ENCODE data around the gene CLASP1. TPM values are rescaled to one million over a fixed set of nuclear protein-coding genes. Genes with fewer than 3 reads are reported as not detected.

Gene CLASP1
- total RNA-seq, 1 donor from 2014 or later: 163 TPM

DNA sequence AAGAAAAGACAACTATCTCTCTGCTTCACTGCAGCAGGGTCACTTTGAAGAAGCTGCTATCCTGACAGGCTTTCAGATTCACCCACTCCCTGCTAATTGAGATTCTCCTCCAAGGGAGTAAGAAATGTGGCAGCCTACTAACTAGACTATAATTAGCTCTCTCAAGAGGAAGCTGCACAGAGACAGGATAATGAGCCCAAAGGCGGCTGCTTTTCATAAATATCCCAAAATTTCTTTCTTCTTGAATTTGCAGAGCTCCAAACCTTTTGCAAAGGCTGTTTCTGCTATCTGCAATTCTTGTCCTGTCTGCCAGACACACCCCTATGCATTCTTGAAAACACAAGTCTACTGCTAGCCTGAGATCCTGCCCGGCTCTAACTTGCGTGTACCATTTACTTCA, 172.6 kb downstream of the CLASP1 start:
- TF ChIP-seq, protein P1, sequence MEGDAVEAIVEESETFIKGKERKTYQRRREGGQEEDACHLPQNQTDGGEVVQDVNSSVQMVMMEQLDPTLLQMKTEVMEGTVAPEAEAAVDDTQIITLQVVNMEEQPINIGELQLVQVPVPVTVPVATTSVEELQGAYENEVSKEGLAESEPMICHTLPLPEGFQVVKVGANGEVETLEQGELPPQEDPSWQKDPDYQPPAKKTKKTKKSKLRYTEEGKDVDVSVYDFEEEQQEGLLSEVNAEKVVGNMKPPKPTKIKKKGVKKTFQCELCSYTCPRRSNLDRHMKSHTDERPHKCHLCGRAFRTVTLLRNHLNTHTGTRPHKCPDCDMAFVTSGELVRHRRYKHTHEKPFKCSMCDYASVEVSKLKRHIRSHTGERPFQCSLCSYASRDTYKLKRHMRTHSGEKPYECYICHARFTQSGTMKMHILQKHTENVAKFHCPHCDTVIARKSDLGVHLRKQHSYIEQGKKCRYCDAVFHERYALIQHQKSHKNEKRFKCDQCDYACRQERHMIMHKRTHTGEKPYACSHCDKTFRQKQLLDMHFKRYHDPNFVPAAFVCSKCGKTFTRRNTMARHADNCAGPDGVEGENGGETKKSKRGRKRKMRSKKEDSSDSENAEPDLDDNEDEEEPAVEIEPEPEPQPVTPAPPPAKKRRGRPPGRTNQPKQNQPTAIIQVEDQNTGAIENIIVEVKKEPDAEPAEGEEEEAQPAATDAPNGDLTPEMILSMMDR (IDR thresholded peaks at IDR 0.05; ENCODE audit: partially characterized antibody, unreplicated experiment): no peak
- no peak for DNase-seq
- peak overlapping the region; percentile 40 for H3K27ac Mint-ChIP-seq (ENCODE audit: unreplicated experiment)
- H3K4me1 Mint-ChIP-seq (ENCODE audit: low read depth, unreplicated experiment): peaks cover 43% of the 10 kb centered on the region
- no peaks in the 10 kb centered on the region for H3K36me3 Mint-ChIP-seq (ENCODE audit: unreplicated experiment)
- peaks cover 4% of the 10 kb centered on the region for H3K27me3 Mint-ChIP-seq (ENCODE audit: unreplicated experiment)
- peaks cover 4% of the 10 kb centered on the region for H3K9me3 Mint-ChIP-seq (ENCODE audit: unreplicated experiment)
- H3K4me3 Mint-ChIP-seq (ENCODE audit: unreplicated experiment): no peak overlapping the region

DNA sequence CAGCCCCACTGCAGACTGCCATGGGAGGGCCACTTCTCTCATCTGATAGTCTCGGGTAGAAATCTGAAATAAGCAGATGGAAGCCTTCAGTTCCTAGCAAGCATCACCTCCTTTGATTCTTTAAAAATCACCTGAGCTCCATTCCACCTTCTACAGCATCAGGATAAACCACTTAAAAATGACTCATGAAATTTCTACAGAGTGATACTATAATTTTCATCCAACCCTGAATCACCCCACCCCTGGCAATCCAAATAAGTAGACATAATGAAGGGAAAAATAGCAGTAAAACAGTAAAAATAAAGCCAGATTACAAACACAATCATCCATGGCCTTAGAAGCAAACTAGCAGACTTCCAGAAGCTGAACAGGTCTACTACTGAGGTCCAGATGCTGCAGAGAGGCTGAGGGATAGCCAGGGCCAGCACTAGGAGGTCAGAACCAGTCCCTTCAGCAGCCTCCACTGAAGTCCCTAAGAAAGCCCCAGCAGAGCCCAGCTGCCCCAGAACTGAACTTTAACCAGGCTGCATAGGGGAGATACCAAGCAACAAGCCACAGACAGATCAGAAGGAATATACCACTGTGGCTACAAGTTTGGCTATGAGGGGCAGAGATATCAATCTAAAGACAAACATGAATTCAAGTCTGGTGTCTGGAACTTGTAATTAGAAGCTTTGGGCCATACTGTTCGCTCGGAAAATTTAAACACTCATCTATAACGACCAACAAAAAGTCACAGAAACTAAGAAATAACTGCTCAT, 173.3 kb downstream of the CLASP1 start:
- DNase-seq: no peak
- peak overlapping the region; percentile 55 for H3K27ac Mint-ChIP-seq (ENCODE audit: unreplicated experiment)
- TF ChIP-seq, protein P1 (IDR thresholded peaks at IDR 0.05; ENCODE audit: partially characterized antibody, unreplicated experiment): no peak
- H3K36me3 Mint-ChIP-seq (ENCODE audit: unreplicated experiment): no peaks in the 10 kb centered on the region
- H3K9me3 Mint-ChIP-seq (ENCODE audit: unreplicated experiment): peaks cover 4% of the 10 kb centered on the region
- H3K4me1 Mint-ChIP-seq (ENCODE audit: low read depth, unreplicated experiment): peaks cover 47% of the 10 kb centered on the region
- H3K4me3 Mint-ChIP-seq (ENCODE audit: unreplicated experiment): no peak overlapping the region
- H3K27me3 Mint-ChIP-seq (ENCODE audit: unreplicated experiment): peaks cover 4% of the 10 kb centered on the region

DNA sequence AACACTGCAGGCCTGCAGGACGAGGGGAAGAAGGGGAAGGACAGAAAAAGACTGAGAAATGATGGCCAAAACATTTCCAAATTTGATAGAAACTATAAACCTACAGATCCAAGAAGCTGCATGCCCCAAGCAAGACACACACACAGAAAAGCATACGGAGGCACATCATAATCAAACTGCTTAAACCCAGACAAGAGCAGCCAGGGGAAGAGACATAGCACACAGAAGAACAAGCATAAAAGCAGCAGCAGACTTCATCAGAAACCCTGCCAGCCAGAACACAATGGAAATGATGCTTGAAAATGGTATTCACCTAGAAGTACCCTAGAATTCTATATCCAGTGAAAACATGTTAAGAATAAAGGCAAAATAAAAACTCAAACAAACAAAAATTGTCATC, 175.8 kb downstream of the CLASP1 start:
- H3K27me3 Mint-ChIP-seq (ENCODE audit: unreplicated experiment): peaks cover 6% of the 10 kb centered on the region
- no peaks in the 10 kb centered on the region for H3K9me3 Mint-ChIP-seq (ENCODE audit: unreplicated experiment)
- peaks cover 38% of the 10 kb centered on the region for H3K4me1 Mint-ChIP-seq (ENCODE audit: low read depth, unreplicated experiment)
- TF ChIP-seq, protein P1 (IDR thresholded peaks at IDR 0.05; ENCODE audit: partially characterized antibody, unreplicated experiment): no peak
- H3K27ac Mint-ChIP-seq (ENCODE audit: unreplicated experiment): peak overlapping the region; percentile 10
- no peak overlapping the region for H3K4me3 Mint-ChIP-seq (ENCODE audit: unreplicated experiment)
- DNase-seq: no peak
- no peaks in the 10 kb centered on the region for H3K36me3 Mint-ChIP-seq (ENCODE audit: unreplicated experiment)

DNA sequence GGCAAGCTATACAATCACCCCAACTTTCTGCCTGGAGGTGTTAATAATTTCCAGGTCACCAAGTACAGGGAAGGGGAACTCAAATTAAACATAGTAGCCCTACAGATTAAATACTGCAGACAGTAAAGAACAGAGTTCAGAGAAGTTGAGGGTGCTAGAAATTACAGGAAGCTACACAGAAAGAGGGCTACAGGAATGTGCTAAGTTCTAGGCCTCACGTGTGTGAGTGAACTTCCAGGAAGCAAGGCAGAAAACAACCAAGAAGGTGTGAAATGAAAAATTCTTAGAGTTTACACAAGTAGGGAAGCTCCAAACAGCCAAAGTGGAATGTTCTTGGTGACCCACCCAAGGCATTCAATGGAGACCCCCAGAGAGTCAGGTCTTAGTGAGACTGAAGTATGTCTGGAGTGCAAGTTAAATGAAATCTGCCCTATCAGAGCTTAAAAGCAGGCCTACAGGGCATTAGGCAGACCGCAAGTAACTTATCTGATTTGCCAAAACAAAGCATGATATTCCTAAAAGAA, 176.7 kb downstream of the CLASP1 start:
- Mint-ChIP-seq H3K27me3 (ENCODE audit: unreplicated experiment) (peaks cover 6% of the 10 kb centered on the region), H3K4me1 (ENCODE audit: low read depth, unreplicated experiment) (peaks cover 41% of the 10 kb centered on the region)
- TF ChIP-seq, protein P1 (IDR thresholded peaks at IDR 0.05; ENCODE audit: partially characterized antibody, unreplicated experiment): no peak

More for the DNA sequence above, 176.7 kb downstream of the CLASP1 start:
- Mint-ChIP-seq H3K36me3 (ENCODE audit: unreplicated experiment) (no peaks in the 10 kb centered on the region), H3K4me3 (ENCODE audit: unreplicated experiment) (no peak overlapping the region), H3K27ac (ENCODE audit: unreplicated experiment) (no peak overlapping the region), H3K9me3 (ENCODE audit: unreplicated experiment) (no peaks in the 10 kb centered on the region)
- DNase-seq: no peak

Data from glutamatergic neuron (in vitro differentiated cells).